Measurements from ENCODE around the gene EFHD1.

- TF ChIP-seq, protein P1, sequence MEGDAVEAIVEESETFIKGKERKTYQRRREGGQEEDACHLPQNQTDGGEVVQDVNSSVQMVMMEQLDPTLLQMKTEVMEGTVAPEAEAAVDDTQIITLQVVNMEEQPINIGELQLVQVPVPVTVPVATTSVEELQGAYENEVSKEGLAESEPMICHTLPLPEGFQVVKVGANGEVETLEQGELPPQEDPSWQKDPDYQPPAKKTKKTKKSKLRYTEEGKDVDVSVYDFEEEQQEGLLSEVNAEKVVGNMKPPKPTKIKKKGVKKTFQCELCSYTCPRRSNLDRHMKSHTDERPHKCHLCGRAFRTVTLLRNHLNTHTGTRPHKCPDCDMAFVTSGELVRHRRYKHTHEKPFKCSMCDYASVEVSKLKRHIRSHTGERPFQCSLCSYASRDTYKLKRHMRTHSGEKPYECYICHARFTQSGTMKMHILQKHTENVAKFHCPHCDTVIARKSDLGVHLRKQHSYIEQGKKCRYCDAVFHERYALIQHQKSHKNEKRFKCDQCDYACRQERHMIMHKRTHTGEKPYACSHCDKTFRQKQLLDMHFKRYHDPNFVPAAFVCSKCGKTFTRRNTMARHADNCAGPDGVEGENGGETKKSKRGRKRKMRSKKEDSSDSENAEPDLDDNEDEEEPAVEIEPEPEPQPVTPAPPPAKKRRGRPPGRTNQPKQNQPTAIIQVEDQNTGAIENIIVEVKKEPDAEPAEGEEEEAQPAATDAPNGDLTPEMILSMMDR (IDR thresholded peaks at IDR 0.05) = no peak
- TF ChIP-seq EP300 (IDR thresholded peaks at IDR 0.05) (no peak), POLR2A (IDR thresholded peaks at IDR 0.05; ENCODE audit: low read depth) (no peak), POLR2AphosphoS5 (IDR thresholded peaks at IDR 0.05) (no peak)
Observed at GRCh38 chr2:232609607-232610006, 23.8 kb upstream of the EFHD1 start.

Data from esophagus muscularis mucosa (tissue), 4 donors.